ENCODE data around the gene ROCK2. TPM values are rescaled to one million over a fixed set of nuclear protein-coding genes. Genes with fewer than 3 reads are reported as not detected.

The ROCK2 gene
- total and polyA plus RNA-seq, 2 donors (not counting 1 experiment from before 2014, with no cell fraction given), result 2.3 to 30.2 TPM

- no peak overlapping the region for H3K27ac Mint-ChIP-seq
- H3K27me3 Mint-ChIP-seq, result no peaks in the 10 kb centered on the region
- H3K4me3 ChIP-seq (ENCODE audit: control extremely low read depth in 1 of 5, extremely low read depth in 1 of 5, insufficient read depth in 1 of 5, low read depth in 2 of 5, low read length in 4 of 5), result no peak overlapping the region
- H3K4me1 ChIP-seq (ENCODE audit: control insufficient read depth in 2 of 2, insufficient read depth in 2 of 2, low read length in 2 of 2), result no peaks in the 10 kb centered on the region
- H3K9me3 ChIP-seq (ENCODE audit: control extremely low read depth in 1 of 3, control insufficient read depth in 2 of 3, insufficient read depth in 1 of 3, low read length in 2 of 3), result no peaks in the 10 kb centered on the region
- H3K4me2 ChIP-seq (replicated peaks; ENCODE audit: low read depth, low read length, poor library complexity, severe bottlenecking), result no peak overlapping the region
- H2AFZ ChIP-seq (ENCODE audit: insufficient read depth, low read depth, low read length, poor library complexity, severe bottlenecking), result no peak overlapping the region
- TF ChIP-seq EZH2 (IDR thresholded peaks at IDR 0.05; ENCODE audit: borderline replicate concordance, insufficient read depth, low read depth, low read length, poor library complexity, severe bottlenecking) (no peak), CTCF (IDR thresholded peaks at IDR 0.05) (no peak)
- no peaks in the 10 kb centered on the region for H3K9me3 Mint-ChIP-seq (ENCODE audit: insufficient read depth)
- H3K79me2 ChIP-seq (ENCODE audit: control insufficient read depth, insufficient read depth, low read length), result no peaks in the 10 kb centered on the region
- peaks cover 11% of the 10 kb centered on the region for H3K4me1 Mint-ChIP-seq
- DNase-seq (no peak), ATAC-seq (ENCODE audit: low read depth) (no peak)
- peaks cover 0 to 3% of the 10 kb centered on the region in 2 experiments for H3K36me3 ChIP-seq (replicated peaks in 1 of 2; ENCODE audit: control extremely low read depth in 1 of 2, control insufficient read depth in 1 of 2, extremely low read depth in 1 of 2, insufficient read depth in 2 of 2, low read length in 1 of 2)
- H4K20me1 ChIP-seq (ENCODE audit: control insufficient read depth, insufficient read depth, low read length, poor library complexity, severe bottlenecking), result no peaks in the 10 kb centered on the region
- ChIA-PET POLR2A (no interaction called here), CTCF (interaction anchor here (3.8 kb wide), 1 partner anchor 172 kb away, joined by 15 read pairs; no protein-coding TSS in a partner anchor)
- WGBS (ENCODE audit: insufficient coverage), result 93% methylated on average over 2 of the region's 6 CpGs
- no peaks in the 10 kb centered on the region for H3K27me3 ChIP-seq (replicated peaks in 1 of 4; ENCODE audit: control extremely low read depth in 1 of 4, control insufficient read depth in 3 of 4, insufficient read depth in 4 of 4, low read length in 3 of 4)
- intact Hi-C loops (cut with micrococcal nuclease), result no loop called here
- no peak overlapping the region for H3K27ac ChIP-seq (ENCODE audit: low read length in 2 of 2)
- H3K4me3 Mint-ChIP-seq, result no peak overlapping the region
- H3K9ac ChIP-seq (ENCODE audit: low read length), result no peak overlapping the region
Observed at GRCh38 chr2:11239666-11240462, 104.6 kb downstream of the ROCK2 start.

GRCh38 chr2:11239147-11239546, 105.3 kb downstream of the ROCK2 start:
- H3K4me3 Mint-ChIP-seq, result no peak overlapping the region
- peaks cover 0 to 3% of the 10 kb centered on the region in 2 experiments for H3K36me3 ChIP-seq (replicated peaks in 1 of 2; ENCODE audit: control extremely low read depth in 1 of 2, control insufficient read depth in 1 of 2, extremely low read depth in 1 of 2, insufficient read depth in 2 of 2, low read length in 1 of 2)

More at GRCh38 chr2:11239147-11239546, 105.3 kb downstream of the ROCK2 start:
- no CpG with 5 or more reads among the region's 2 CpGs for WGBS (ENCODE audit: insufficient coverage)
- Histone ChIP-seq H3K79me2 (ENCODE audit: control insufficient read depth, insufficient read depth, low read length) (no peaks in the 10 kb centered on the region), H3K9me3 (ENCODE audit: control extremely low read depth in 1 of 3, control insufficient read depth in 2 of 3, insufficient read depth in 1 of 3, low read length in 2 of 3) (no peaks in the 10 kb centered on the region), H4K20me1 (ENCODE audit: control insufficient read depth, insufficient read depth, low read length, poor library complexity, severe bottlenecking) (peaks cover 5% of the 10 kb centered on the region), H3K4me2 (replicated peaks; ENCODE audit: low read depth, low read length, poor library complexity, severe bottlenecking) (no peak overlapping the region), H3K4me3 (ENCODE audit: control extremely low read depth in 1 of 5, extremely low read depth in 1 of 5, insufficient read depth in 1 of 5, low read depth in 2 of 5, low read length in 4 of 5) (no peak overlapping the region), H3K4me1 (ENCODE audit: control insufficient read depth in 2 of 2, insufficient read depth in 2 of 2, low read length in 2 of 2) (no peaks in the 10 kb centered on the region), H3K27ac (ENCODE audit: low read length in 2 of 2) (no peak overlapping the region), H2AFZ (ENCODE audit: insufficient read depth, low read depth, low read length, poor library complexity, severe bottlenecking) (no peak overlapping the region), H3K27me3 (replicated peaks in 1 of 4; ENCODE audit: control extremely low read depth in 1 of 4, control insufficient read depth in 3 of 4, insufficient read depth in 4 of 4, low read length in 3 of 4) (no peaks in the 10 kb centered on the region), H3K9ac (ENCODE audit: low read length) (no peak overlapping the region)
- intact Hi-C loops (cut with micrococcal nuclease), result no loop called here
- ChIA-PET POLR2A (no interaction called here), CTCF (interaction anchor here (3.8 kb wide), 1 partner anchor 173 kb away, joined by 15 read pairs; no protein-coding TSS in a partner anchor)
- Mint-ChIP-seq H3K27ac (no peak overlapping the region), H3K27me3 (no peaks in the 10 kb centered on the region), H3K4me1 (peaks cover 11% of the 10 kb centered on the region), H3K9me3 (ENCODE audit: insufficient read depth) (no peaks in the 10 kb centered on the region)
- ATAC-seq (ENCODE audit: low read depth), result no peak
- no peak for TF ChIP-seq EZH2 (IDR thresholded peaks at IDR 0.05; ENCODE audit: borderline replicate concordance, insufficient read depth, low read depth, low read length, poor library complexity, severe bottlenecking)
- no peak for TF ChIP-seq CTCF (IDR thresholded peaks at IDR 0.05)
- no peak for DNase-seq
